Measurements from ENCODE around the gene LASP1NB.

LASP1NB gene

GRCh38 chr17:38925263-38925995 is at the start of gene LASP1NB:
Gene LASP1NB (plus strand): TSS chr17:38925614.
- H3K27ac ChIP-seq (replicated peaks): peak within 1 kb of the TSS; percentile 43
- no peak for DNase-seq (ENCODE audit: low read depth in 1 of 2, low spot score in 1 of 2)
- TF ChIP-seq REST (IDR thresholded peaks at IDR 0.05; ENCODE audit: insufficient replicate concordance, low read depth): no peak
- no peak for TF ChIP-seq POLR2AphosphoS5 (IDR thresholded peaks at IDR 0.05; ENCODE audit: low read depth)
- no peak for TF ChIP-seq GABPA (IDR thresholded peaks at IDR 0.05; ENCODE audit: low read depth)
- TF ChIP-seq CTCF (IDR thresholded peaks at IDR 0.05; ENCODE audit: insufficient read depth, low read length): no peak
- TF ChIP-seq SPI1 (IDR thresholded peaks at IDR 0.05; ENCODE audit: borderline replicate concordance, low read depth): no peak
- H3K27me3 ChIP-seq (ENCODE audit: insufficient read depth, poor library complexity, severe bottlenecking): no peaks in the 10 kb centered on the region
- H3K4me3 ChIP-seq (replicated peaks; ENCODE audit: insufficient read depth, low read length): no peak within 1 kb of the TSS

GRCh38 chr17:38877130-38877851 is 48.1 kb upstream of the LASP1NB start:
- Histone ChIP-seq H3K27ac (replicated peaks) (peak overlapping the region; percentile 11; the same call in 1 of the 2 replicates), H3K27me3 (ENCODE audit: insufficient read depth, poor library complexity, severe bottlenecking) (no peaks in the 10 kb centered on the region), H3K4me3 (replicated peaks; ENCODE audit: insufficient read depth, low read length) (no peak overlapping the region)
- peak; percentile 26; the same call in 1 of the 2 replicates for TF ChIP-seq SPI1 (IDR thresholded peaks at IDR 0.05; ENCODE audit: borderline replicate concordance, low read depth)
- TF ChIP-seq REST (IDR thresholded peaks at IDR 0.05; ENCODE audit: insufficient replicate concordance, low read depth): no peak
- peak in 1 of 2 experiments; percentile 64 for DNase-seq (ENCODE audit: low read depth in 1 of 2, low spot score in 1 of 2)

GRCh38 chr17:38879878-38880665 is 45.3 kb upstream of the LASP1NB start:
- peak in 1 of 2 experiments; percentile 53 for DNase-seq (ENCODE audit: low read depth in 1 of 2, low spot score in 1 of 2)
- H3K27ac ChIP-seq (replicated peaks): no peak overlapping the region; the same call in 1 of the 2 replicates
- no peak for TF ChIP-seq POLR2AphosphoS5 (IDR thresholded peaks at IDR 0.05; ENCODE audit: low read depth)
- TF ChIP-seq GABPA (IDR thresholded peaks at IDR 0.05; ENCODE audit: low read depth): no peak
- peak; percentile 70 for TF ChIP-seq SPI1 (IDR thresholded peaks at IDR 0.05; ENCODE audit: borderline replicate concordance, low read depth)
- no peak for TF ChIP-seq REST (IDR thresholded peaks at IDR 0.05; ENCODE audit: insufficient replicate concordance, low read depth)
- TF ChIP-seq CTCF (IDR thresholded peaks at IDR 0.05; ENCODE audit: insufficient read depth, low read length): no peak
- H3K4me3 ChIP-seq (replicated peaks; ENCODE audit: insufficient read depth, low read length): no peak overlapping the region
- H3K27me3 ChIP-seq (ENCODE audit: insufficient read depth, poor library complexity, severe bottlenecking): no peaks in the 10 kb centered on the region

Measured in HL-60 (cell line).